Activated T-cell treated with anti-CD3 and anti-CD28 coated beads for 48 hours (primary cell): ENCODE data around the gene SNRNP70.
"Not testable (repeated sequence)": the region's sequence is repeated elsewhere in the genome, so short reads cannot be mapped to it uniquely, and the experiment has no call there.

ENCODE experiments used
- DNase-seq: peaks from one replicate; pipeline ENCODE4 v3.0.0-alpha.2; 2020; ENCODE audit warnings: low read depth

The SNRNP70 gene

GRCh38 chr19:49085020-49085867, at the start of gene SNRNP70:
SNRNP70 (plus strand) TSS chr19:49085451; CDS start chr19:49086415, 964 bp downstream.
- DNase-seq, result peak; percentile 99

- peak; percentile 60 for DNase-seq
These were observed 48.4 kb upstream of the SNRNP70 start, which contains the start of gene CGB1 for GRCh38 chr19:49036815-49037214. CGB1 (minus strand) TSS chr19:49036895; CDS start chr19:49036711, 184 bp downstream.

- DNase-seq, result not testable (repeated sequence)
These were observed 47.1 kb upstream of the SNRNP70 start for GRCh38 chr19:49038111-49038510.

DNA sequence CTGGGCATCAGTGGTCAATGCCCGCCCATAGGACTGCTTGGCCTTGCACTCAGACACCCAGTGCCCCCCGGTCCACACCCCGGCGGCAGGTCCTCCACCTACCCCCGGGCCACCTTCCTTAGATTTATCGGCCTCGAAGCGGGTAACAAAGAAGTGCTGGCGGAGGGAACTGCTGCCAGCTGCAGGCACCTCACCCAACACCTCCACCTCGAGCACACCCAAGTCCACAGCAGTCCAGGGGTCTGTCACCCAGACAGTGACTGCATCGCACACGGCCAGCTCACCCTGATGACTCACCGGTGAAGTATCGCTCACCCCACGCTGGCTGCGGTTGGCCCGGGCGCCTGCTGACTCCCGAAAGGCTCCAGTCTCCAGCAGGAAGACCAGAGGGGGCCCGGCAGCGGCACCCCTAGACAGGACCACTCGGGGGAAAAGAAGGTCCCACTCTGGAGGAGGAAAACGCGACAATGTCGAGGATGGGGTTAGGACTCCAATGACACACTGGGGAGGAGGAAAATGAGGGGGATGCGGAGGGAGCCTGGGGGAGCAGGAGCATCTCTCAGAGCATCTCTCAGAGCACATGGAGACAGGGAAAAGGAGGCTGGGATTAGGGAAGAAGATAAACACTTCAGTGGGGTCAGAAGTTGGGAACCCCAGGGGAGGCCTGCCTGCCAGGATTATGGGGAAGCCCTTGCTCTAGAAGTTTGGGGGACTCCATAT, 46.5 kb upstream of the SNRNP70 start:
- not testable (repeated sequence) for DNase-seq

DNA sequence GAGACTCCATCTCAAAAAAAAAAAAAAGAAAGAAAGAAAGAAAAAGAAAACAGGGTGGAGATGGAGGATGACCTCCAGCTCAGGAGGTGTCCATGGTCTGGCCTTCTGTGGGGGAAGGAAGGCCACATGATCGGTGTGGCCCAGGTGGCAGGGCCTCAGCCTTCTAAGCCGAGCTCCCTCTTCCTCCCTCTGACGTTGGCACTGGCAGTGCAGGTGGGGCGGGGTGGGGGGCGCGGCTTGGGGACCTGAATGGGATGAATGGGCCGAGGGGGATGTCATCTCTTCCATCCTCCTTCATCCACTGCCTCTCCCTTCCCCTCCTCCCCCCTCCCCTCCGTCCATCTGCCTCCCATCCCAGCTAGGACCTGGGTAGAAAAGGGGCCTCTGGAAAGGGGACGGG, 45.5 kb upstream of the SNRNP70 start:
- DNase-seq, result not testable (repeated sequence)

GRCh38 chr19:49042177-49042576, 43.1 kb upstream of the SNRNP70 start:
- no peak for DNase-seq

GRCh38 chr19:49042666-49043065, 42.6 kb upstream of the SNRNP70 start:
- DNase-seq, result not testable (repeated sequence)

GRCh38 chr19:49043548-49043947, 41.7 kb upstream of the SNRNP70 start, which contains the start of gene CGB5:
CGB5 (plus strand) TSS chr19:49043848; CDS start chr19:49044210, 362 bp downstream.
- not testable (repeated sequence) for DNase-seq

- not testable (repeated sequence) for DNase-seq
These were observed 36.2 kb upstream of the SNRNP70 start, which contains the start of gene CGB8 for GRCh38 chr19:49049011-49049410. CGB8 (minus strand) TSS chr19:49049111; CDS start chr19:49048739, 372 bp downstream.

- not testable (repeated sequence) for DNase-seq
These were observed 35.4 kb upstream of the SNRNP70 start for GRCh38 chr19:49049834-49050233.

- DNase-seq, result not testable (repeated sequence)
These were observed 34.7 kb upstream of the SNRNP70 start for GRCh38 chr19:49050376-49051033.

DNA sequence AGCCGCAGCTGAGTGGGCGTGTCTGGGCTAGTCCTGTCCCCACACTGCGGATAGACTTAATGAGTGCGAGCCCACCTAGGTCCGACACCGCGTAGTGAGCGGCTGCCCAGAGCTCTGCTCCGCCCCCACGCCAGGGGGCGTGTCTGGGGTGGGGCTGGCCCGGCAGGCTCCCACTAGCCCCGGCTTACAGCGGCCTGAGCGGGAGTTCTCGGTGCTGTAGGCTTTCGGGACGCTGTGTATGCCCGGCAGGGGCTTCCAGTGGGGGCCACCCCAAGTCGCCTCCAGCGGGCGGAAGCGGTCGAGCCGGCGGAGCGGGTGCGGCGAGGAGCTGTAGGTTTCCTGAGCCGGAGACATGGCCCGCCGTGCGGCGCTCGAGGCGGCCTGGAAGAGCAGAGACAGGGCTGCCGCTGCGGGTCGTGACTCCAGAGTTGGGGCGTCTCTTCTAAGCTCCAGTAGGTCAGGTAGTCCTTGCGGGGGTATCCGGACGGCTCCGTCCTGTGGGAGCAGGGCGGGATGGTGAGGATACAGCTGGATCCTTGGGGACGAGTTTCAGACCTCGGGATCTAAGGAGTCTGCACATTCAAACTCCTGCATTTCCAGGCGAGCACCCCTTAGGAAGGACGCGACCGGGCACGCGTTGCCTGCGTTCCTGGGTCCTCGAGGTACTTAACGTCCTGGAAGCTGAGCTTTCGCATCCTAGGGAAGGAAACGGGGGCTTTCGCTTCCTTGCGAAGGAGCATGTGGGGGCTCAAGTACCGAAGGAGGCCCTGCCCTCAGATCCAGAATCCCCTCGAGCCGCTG, 28.9 kb upstream of the SNRNP70 start:
- DNase-seq, result peak; percentile 40

GRCh38 chr19:49056902-49057596, 28.2 kb upstream of the SNRNP70 start:
- not testable (repeated sequence) for DNase-seq

DNA sequence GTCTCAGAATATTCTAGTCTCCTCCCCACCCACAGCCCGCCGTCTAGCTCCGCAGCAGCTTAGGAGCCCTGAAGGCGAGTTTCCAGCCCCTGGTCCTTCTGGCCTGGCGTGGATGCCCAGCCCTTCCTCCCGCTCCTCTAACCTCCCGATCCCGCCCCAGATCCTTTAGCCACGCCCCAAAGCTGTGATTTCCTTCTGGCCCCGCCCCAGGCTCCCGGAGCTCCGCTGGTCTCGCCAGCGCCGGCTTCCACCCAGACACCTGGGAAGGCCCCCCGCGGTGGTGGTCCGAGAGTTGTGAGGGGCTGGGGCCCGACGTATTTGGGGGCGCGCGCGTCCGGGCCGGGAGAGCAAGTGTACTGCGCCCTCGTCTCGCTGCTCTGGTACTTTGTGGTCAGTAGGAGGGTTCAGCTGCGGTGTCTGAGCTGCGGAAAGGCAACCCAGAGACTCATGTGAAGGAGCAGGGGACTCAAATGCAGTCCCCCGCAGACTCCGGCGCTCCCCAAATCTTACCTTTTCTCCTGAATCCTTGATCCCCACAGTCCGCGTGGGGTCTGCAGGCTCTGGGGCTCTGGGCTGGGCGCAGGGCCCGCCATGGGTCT, 27.5 kb upstream of the SNRNP70 start, which contains the start of gene CGB7:
TSS of gene CGB7 (minus strand) at position 114 of the 599 bp plus-strand sequence. CDS start 2,374 bp downstream, outside the sequence.
- peak; percentile 34 for DNase-seq

GRCh38 chr19:49058562-49058961, 26.7 kb upstream of the SNRNP70 start:
- peak; percentile 34 for DNase-seq

GRCh38 chr19:49059053-49059452, 26.2 kb upstream of the SNRNP70 start:
- no peak for DNase-seq

DNA sequence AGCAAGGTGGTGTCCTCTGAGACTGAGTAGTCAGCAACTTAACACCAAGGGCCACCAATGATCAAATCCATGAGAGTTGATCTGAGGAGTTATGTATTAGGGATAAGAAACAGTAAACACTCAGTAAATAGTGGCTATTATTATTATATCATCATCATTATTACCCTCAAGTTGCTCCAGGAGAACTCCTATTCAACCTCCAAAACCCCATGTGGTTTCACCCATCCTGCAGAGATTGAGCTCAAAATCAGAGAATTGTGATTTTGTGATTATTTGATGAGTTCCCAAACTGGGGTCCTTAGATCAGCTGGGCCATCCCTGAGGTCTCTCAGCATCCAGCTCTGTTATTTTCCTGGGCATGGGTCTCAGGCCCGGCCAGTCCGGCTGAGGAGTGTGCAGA, 24.3 kb upstream of the SNRNP70 start:
- no peak for DNase-seq

GRCh38 chr19:49061445-49061844, 23.8 kb upstream of the SNRNP70 start:
- no peak for DNase-seq

DNA sequence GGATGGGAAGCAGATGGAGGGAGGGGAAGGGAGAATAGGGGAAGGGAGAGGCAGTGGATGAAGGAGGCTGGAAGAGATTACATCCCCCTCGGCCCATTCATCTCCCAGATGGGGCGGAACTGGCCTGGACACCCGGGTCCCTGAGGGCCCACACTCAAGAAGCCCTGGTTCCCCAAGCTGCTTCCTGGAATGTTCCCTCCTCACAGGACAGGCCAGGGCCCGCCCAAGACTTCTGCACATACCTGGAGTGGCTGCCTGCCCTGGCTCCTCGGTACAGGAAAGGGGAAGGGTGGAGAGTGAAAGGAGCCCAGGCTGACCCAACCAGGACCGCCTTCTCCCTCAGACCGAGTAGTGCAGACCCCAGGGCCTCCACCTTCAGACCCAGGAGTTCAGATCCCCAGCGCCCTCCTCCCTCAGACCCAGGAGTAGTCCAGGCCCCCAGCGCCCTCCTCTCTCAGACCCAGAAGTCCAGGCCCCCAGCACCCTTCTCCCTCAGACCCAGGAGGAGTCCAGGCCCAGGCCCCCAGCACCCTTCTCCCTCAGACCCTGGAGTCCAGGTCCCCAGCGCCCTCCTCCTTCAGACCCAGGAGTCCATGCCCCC, 21.1 kb upstream of the SNRNP70 start:
- no peak for DNase-seq
